Thyroid gland (tissue), 4 donors: ENCODE measurements around the gene SLC2A13. TPM values are rescaled to one million over a fixed set of nuclear protein-coding genes. Genes with fewer than 3 reads are reported as not detected.
"Not testable (repeated sequence)": the region's sequence is repeated elsewhere in the genome, so short reads cannot be mapped to it uniquely, and the experiment has no call there.

Source experiments
- DNase-seq, 2 donors: peaks; one replicate each; pipeline ENCODE4 v3.0.0-alpha.2; 2019
- H3K27ac ChIP-seq, 3 donors: fragments of 200-600 bp; sonication (generic); 1 replicate in 2 of 3; 2 replicates in 1 of 3; pipeline ENCODE4 v1.5.1; 2016 to 2019; ENCODE audit warnings: mild to moderate bottlenecking in 1 of 3, moderate library complexity in 1 of 3
- H3K27me3 ChIP-seq: fragments of 200-600 bp; sonication (generic); one replicate; pipeline ENCODE4 v1.5.1; 2019
- H3K36me3 ChIP-seq, 2 donors: fragments of 200-600 bp; sonication (generic); one replicate each; pipeline ENCODE4 v1.5.1; 2016 to 2019
- H3K4me1 ChIP-seq, 2 donors: fragments of 200-600 bp; sonication (generic); one replicate each; pipeline ENCODE4 v1.5.1; 2017 to 2019
- H3K4me3 ChIP-seq, 3 donors: fragments of 200-600 bp; sonication (generic); replicated peaks in 1 of 3; 1 replicate in 2 of 3; 2 replicates in 1 of 3; pipeline ENCODE4 v1.5.1; 2016; ENCODE audit warnings: mild to moderate bottlenecking in 1 of 3
- H3K9me3 ChIP-seq: fragments of 200-600 bp; sonication (generic); one replicate; pipeline ENCODE4 v1.5.1; 2017
- POLR2A ChIP-seq, 2 donors: fragments of 450-650 bp; IDR thresholded peaks; one replicate each; pipeline ENCODE4 v1.6.1; 2017; ENCODE audit warnings: antibody characterized with exemption in 2 of 2, mild to moderate bottlenecking in 2 of 2, moderate library complexity in 1 of 2
- WGBS, 2 donors: methylation state at CpG; one replicate each; pipeline ENCODE4 v1.1.5; 2017; 5-methylcytosine and 5-hydroxymethylcytosine counted together
- intact Hi-C: fragments of 100-400 bp; cut with DNase I; formaldehyde crosslinking; loops from one replicate; pipeline ENCODE4 v1.15.1; 2023
- total RNA-seq, 4 donors: library from RNA; depleted of rRNA; stranded (reverse); fragments of >200 nt; gene quantifications; one replicate each; pipeline ENCODE4 v1.2.3, GENCODE V29; 2016
- TF ChIP-seq, protein P1 (sequence below), 6 experiments: fragments of 200-600 bp in 3 of 6; fragments of 450-650 bp in 3 of 6; sonication (generic) in 3 of 6; IDR thresholded peaks; one replicate each; pipeline ENCODE4 v1.5.1; 2016 to 2019; ENCODE audit warnings: antibody characterized with exemption in 6 of 6, mild to moderate bottlenecking in 2 of 6, inconsistent platforms in 1 of 6, moderate library complexity in 1 of 6

SLC2A13 gene
- total RNA-seq, 4 donors from 2014 or later, result 9.8 to 21.3 (median 10.0) TPM

- DNase-seq, result no peak
- TF ChIP-seq, protein P1, sequence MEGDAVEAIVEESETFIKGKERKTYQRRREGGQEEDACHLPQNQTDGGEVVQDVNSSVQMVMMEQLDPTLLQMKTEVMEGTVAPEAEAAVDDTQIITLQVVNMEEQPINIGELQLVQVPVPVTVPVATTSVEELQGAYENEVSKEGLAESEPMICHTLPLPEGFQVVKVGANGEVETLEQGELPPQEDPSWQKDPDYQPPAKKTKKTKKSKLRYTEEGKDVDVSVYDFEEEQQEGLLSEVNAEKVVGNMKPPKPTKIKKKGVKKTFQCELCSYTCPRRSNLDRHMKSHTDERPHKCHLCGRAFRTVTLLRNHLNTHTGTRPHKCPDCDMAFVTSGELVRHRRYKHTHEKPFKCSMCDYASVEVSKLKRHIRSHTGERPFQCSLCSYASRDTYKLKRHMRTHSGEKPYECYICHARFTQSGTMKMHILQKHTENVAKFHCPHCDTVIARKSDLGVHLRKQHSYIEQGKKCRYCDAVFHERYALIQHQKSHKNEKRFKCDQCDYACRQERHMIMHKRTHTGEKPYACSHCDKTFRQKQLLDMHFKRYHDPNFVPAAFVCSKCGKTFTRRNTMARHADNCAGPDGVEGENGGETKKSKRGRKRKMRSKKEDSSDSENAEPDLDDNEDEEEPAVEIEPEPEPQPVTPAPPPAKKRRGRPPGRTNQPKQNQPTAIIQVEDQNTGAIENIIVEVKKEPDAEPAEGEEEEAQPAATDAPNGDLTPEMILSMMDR (IDR thresholded peaks at IDR 0.05), result no peak
- no peak for TF ChIP-seq POLR2A (IDR thresholded peaks at IDR 0.05)
- no peaks in the 10 kb centered on the region for H3K4me1 ChIP-seq
- H3K36me3 ChIP-seq, result no peaks in the 10 kb centered on the region
- H3K27me3 ChIP-seq, result no peaks in the 10 kb centered on the region
- H3K27ac ChIP-seq, result no peak overlapping the region
- intact Hi-C loops, result no loop called here
- H3K9me3 ChIP-seq, result no peaks in the 10 kb centered on the region
- WGBS, 2 donors, result 83 to 86% methylated on average over 1 of the region's 1 CpG
- no peak overlapping the region for H3K4me3 ChIP-seq
These were observed 238.1 kb downstream of the SLC2A13 start for GRCh38 chr12:39867631-39868327.

GRCh38 chr12:39866135-39866534 is 239.7 kb downstream of the SLC2A13 start:
- Histone ChIP-seq H3K4me1 (no peaks in the 10 kb centered on the region), H3K27me3 (no peaks in the 10 kb centered on the region), H3K9me3 (no peaks in the 10 kb centered on the region), H3K4me3 (no peak overlapping the region), H3K27ac (no peak overlapping the region), H3K36me3 (no peaks in the 10 kb centered on the region)
- 95 to 97% methylated on average over 6 of the region's 6 CpGs for WGBS, 2 donors
- TF ChIP-seq, protein P1 (IDR thresholded peaks at IDR 0.05), result no peak
- no peak for TF ChIP-seq POLR2A (IDR thresholded peaks at IDR 0.05)
- no peak for DNase-seq
- intact Hi-C loops, result no loop called here

- Histone ChIP-seq H3K27me3 (no peaks in the 10 kb centered on the region), H3K27ac (no peak overlapping the region), H3K36me3 (no peaks in the 10 kb centered on the region), H3K9me3 (no peaks in the 10 kb centered on the region), H3K4me3 (no peak overlapping the region), H3K4me1 (no peaks in the 10 kb centered on the region)
- WGBS, 2 donors, result 65% methylated on average over 2 of the region's 2 CpGs
- TF ChIP-seq, protein P1 (IDR thresholded peaks at IDR 0.05), result no peak
- no peak for TF ChIP-seq POLR2A (IDR thresholded peaks at IDR 0.05)
- DNase-seq, result no peak
- intact Hi-C loops, result no loop called here
These were observed 245.2 kb downstream of the SLC2A13 start for GRCh38 chr12:39860695-39861094.

DNA sequence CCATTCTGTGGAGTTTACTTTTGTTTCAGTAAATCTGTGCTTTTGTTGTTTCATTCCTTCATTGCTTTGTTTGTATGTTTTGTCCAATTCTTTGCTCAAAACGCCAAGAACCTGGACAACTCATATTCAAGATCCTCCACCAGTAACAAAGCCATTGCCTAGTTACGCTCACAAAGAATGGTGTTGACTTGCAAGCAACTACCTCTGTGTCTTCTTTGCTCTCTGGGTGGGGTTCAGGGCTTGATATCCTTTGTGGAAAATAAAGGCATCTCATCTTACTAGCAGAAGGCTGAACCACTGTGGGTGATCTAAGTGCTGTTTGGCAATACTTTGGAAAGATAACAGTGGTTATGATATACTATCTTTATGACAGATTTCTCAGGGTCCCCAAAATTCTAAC is 252.9 kb downstream of the SLC2A13 start:
- intact Hi-C loops, result no loop called here
- no peaks in the 10 kb centered on the region for H3K9me3 ChIP-seq
- TF ChIP-seq, protein P1 (IDR thresholded peaks at IDR 0.05), result no peak
- no peak for TF ChIP-seq POLR2A (IDR thresholded peaks at IDR 0.05)
- no peak for DNase-seq
- H3K27ac ChIP-seq, result no peak overlapping the region
- WGBS, 2 donors, result 88 to 90% methylated on average over 2 of the region's 2 CpGs
- no peak overlapping the region for H3K4me3 ChIP-seq
- H3K27me3 ChIP-seq, result no peaks in the 10 kb centered on the region
- no peaks in the 10 kb centered on the region for H3K36me3 ChIP-seq
- H3K4me1 ChIP-seq, result no peaks in the 10 kb centered on the region

GRCh38 chr12:39852346-39852745 is 253.5 kb downstream of the SLC2A13 start:
- TF ChIP-seq, protein P1 (IDR thresholded peaks at IDR 0.05), result no peak
- TF ChIP-seq POLR2A (IDR thresholded peaks at IDR 0.05), result no peak
- no peak overlapping the region for H3K4me3 ChIP-seq
- no peaks in the 10 kb centered on the region for H3K4me1 ChIP-seq
- WGBS, 2 donors, result 100% methylated on average over 1 of the region's 1 CpG
- DNase-seq, result no peak
- H3K27me3 ChIP-seq, result no peaks in the 10 kb centered on the region
- intact Hi-C loops, result no loop called here
- H3K36me3 ChIP-seq, result no peaks in the 10 kb centered on the region
- no peak overlapping the region for H3K27ac ChIP-seq
- no peaks in the 10 kb centered on the region for H3K9me3 ChIP-seq

DNA sequence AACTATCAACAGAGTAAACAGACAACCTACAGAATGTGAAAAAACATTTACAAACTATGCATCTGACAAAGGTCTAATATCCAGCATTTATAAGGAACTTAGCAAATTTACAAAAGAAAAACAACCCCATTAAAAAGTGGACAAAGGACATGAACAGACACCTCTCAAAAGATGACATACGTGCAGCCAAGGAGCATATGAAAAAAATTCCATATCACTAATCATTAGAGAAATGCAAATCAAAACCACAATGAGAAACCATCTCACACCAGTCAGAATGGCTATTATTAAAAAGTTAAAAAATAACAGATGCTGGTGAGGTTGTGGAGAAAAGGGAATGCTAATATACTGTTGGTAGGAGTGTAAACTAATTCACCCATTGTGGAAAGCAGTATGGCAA is 257.7 kb downstream of the SLC2A13 start:
- H3K36me3 ChIP-seq, intact Hi-C loops, H3K4me1 ChIP-seq, H3K27me3 ChIP-seq, H3K4me3 ChIP-seq, DNase-seq, H3K9me3 ChIP-seq, H3K27ac ChIP-seq: not testable (repeated sequence)
- WGBS, 2 donors, result 94 to 97% methylated on average over 1 of the region's 1 CpG
